ENCODE data around the gene PROCA1. TPM values are rescaled to one million over a fixed set of nuclear protein-coding genes. Genes with fewer than 3 reads are reported as not detected.

Gene PROCA1
- total RNA-seq, 4 donors from 2014 or later = 2.6 to 3.6 TPM; not detected in 2

DNA sequence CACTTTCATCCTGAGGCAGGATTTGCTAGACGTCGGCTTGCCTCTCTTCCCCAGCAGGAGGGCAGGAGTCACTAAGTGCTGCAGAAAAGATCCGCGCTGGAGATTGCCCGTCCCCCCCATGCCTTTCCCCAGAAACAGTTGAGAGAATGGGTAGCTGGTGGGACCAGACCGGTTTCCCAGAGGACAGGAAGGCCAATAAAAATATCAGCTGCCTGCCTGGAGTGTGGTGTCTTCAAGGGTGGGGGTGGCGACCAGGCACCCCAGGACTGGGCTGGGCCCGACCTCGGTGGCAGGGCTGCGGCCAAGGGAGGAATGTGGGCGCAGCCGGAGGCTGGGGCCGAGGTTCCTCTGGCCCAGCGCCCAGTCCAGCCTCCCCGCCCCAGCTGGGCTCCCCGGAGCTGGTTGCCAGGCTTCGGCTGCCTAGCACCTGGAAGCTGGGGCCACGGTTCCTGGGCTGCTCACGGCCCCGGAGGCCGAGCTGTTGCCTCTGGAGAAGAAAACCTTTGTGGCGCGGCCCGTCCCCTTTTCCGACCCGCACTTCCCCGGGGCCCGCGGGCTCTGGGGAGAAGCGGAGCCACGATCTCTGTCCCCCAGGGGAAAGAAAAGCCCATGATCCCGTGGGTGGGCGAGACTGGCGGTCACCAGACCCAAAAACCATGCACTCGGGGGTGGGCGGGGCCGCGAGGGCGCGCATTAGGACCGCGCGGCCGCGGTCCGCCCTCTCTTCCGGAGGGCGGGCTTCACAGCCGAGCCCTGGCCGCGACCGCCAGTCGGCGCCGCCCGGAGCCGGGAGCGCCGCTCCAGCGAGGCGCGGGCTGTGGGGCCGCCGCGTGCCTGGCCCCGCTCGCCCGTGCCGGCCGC is 31.8 kb upstream of the PROCA1 start, which contains the start of gene TRAF4:
Gene TRAF4, plus strand, starts transcription at position 769 of the 861 bp plus-strand sequence. CDS start 102 bp downstream, outside the sequence.
- peak; percentile 98 for TF ChIP-seq POLR2A (IDR thresholded peaks at IDR 0.05)
- TF ChIP-seq, protein P1, sequence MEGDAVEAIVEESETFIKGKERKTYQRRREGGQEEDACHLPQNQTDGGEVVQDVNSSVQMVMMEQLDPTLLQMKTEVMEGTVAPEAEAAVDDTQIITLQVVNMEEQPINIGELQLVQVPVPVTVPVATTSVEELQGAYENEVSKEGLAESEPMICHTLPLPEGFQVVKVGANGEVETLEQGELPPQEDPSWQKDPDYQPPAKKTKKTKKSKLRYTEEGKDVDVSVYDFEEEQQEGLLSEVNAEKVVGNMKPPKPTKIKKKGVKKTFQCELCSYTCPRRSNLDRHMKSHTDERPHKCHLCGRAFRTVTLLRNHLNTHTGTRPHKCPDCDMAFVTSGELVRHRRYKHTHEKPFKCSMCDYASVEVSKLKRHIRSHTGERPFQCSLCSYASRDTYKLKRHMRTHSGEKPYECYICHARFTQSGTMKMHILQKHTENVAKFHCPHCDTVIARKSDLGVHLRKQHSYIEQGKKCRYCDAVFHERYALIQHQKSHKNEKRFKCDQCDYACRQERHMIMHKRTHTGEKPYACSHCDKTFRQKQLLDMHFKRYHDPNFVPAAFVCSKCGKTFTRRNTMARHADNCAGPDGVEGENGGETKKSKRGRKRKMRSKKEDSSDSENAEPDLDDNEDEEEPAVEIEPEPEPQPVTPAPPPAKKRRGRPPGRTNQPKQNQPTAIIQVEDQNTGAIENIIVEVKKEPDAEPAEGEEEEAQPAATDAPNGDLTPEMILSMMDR (IDR thresholded peaks at IDR 0.05) = peak in 3 of 4 experiments; percentile 42 to 77 (median 67)
- DNase-seq = peak; percentile 67 to 76
- Histone ChIP-seq H3K4me3 (peak within 1 kb of the TSS; percentile 49 to 77), H3K27me3 (no peaks in the 10 kb centered on the region), H3K4me1 (peaks cover 0 to 11% of the 10 kb centered on the region in 2 donors), H3K27ac (peak within 1 kb of the TSS; percentile 86 to 91), H3K9me3 (no peaks in the 10 kb centered on the region), H3K36me3 (no peaks in the 10 kb centered on the region)
- intact Hi-C loops (cut with DNase I; ENCODE audit: low total_unique reads) = no loop called here

DNA sequence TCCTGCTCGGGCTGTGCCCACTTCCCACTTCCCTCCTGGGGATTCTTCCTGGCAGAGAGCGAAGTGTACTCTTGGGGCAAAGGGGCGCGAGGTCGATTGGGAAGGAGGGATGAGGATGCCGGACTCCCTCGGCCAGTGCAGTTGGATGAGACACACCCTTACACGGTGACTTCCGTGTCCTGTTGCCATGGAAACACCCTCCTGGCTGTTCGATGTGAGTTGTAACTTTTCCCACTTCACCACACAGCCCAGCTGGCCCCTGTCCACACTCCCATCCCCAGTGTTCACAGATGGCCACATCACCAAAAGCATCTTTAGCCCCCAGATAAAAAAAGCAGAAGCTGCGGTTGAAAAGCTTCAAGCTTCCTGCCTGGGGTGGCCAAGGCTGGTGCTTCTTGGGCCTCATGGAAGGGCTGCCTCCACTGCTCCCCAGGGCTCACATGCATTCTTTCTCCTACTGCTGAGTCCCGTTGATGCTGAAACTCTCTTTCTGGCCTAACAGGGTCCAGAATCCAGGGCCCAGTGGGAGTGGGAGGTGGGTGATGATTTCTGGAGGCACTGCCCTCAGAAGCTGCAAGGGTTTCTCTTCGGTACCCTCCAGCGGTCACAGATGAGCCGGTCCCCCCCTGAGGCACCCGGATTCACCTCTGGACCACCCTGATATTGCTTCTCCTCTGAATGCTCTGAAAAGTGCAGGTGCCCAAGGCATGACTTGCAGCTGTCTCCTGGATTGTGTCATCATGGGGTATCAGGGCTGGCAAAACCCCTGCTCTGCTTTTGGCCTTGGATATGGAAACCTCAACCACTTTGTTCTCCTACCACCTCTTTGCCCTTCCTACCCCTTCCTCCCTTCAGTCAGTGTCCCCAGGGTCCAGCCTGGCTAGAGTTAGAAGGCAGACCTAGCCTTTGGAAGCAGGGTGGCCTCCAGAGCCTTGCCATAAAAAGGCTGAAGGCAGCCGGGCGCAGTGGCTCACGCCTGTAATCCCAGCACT is 30.0 kb upstream of the PROCA1 start:
- H3K27me3 ChIP-seq = no peaks in the 10 kb centered on the region
- peaks cover 0 to 11% of the 10 kb centered on the region in 2 donors for H3K4me1 ChIP-seq
- no peaks in the 10 kb centered on the region for H3K36me3 ChIP-seq
- no peak overlapping the region for H3K4me3 ChIP-seq
- no peaks in the 10 kb centered on the region for H3K9me3 ChIP-seq
- no peak overlapping the region for H3K27ac ChIP-seq
- intact Hi-C loops (cut with DNase I; ENCODE audit: low total_unique reads) = no loop called here
- no peak for DNase-seq
- no peak for TF ChIP-seq POLR2A (IDR thresholded peaks at IDR 0.05)
- TF ChIP-seq, protein P1 (IDR thresholded peaks at IDR 0.05) = no peak

DNA sequence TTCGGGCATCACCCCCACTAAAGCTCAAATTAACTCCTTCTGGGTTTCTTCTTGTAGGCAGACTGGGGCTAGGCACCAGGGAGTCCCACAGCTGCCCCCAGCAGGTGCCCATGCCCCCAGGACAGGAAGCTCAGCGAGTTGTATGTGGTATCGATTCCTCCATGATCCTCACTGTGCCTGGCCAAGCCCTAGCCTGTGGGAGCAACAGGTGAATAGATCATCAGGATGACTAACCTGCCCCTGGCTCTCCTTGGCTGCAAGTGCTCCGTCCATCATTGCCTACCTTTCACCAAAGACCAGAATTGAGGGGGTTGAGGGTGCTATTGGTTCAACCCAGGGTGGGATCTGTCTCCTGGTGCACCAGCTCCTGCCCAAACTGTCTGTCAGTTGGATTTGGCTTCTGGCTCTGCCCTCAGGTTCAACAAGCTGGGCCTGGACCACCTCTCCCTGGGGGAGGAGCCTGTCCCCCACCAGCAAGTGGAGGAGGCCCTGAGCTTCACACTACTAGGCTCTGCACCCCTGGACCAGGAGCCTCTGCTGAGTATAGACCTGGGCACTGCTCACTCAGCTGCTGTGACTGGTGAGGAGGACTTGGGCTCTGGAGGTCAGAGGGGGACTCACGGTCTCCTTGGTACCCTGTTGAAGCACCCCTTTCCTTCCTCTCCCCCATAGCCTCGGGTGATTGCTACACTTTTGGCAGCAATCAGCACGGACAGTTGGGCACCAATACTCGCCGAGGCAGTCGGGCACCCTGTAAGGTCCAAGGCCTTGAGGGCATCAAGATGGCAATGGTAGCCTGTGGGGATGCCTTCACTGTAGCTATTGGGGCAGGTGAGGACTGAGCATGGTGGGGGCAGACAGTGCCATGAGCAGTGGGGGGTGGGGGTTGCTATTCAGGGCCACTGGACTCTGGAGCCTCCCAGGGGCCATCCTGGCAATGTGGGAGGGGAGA is 29.0 kb upstream of the PROCA1 start:
- Histone ChIP-seq H3K4me3 (no peak overlapping the region), H3K27me3 (no peaks in the 10 kb centered on the region), H3K36me3 (no peaks in the 10 kb centered on the region), H3K9me3 (no peaks in the 10 kb centered on the region), H3K4me1 (peaks cover 0 to 5% of the 10 kb centered on the region in 2 donors), H3K27ac (no peak overlapping the region)
- intact Hi-C loops (cut with DNase I; ENCODE audit: low total_unique reads) = no loop called here
- TF ChIP-seq, protein P1 (IDR thresholded peaks at IDR 0.05) = no peak
- TF ChIP-seq POLR2A (IDR thresholded peaks at IDR 0.05) = no peak
- no peak for DNase-seq

DNA sequence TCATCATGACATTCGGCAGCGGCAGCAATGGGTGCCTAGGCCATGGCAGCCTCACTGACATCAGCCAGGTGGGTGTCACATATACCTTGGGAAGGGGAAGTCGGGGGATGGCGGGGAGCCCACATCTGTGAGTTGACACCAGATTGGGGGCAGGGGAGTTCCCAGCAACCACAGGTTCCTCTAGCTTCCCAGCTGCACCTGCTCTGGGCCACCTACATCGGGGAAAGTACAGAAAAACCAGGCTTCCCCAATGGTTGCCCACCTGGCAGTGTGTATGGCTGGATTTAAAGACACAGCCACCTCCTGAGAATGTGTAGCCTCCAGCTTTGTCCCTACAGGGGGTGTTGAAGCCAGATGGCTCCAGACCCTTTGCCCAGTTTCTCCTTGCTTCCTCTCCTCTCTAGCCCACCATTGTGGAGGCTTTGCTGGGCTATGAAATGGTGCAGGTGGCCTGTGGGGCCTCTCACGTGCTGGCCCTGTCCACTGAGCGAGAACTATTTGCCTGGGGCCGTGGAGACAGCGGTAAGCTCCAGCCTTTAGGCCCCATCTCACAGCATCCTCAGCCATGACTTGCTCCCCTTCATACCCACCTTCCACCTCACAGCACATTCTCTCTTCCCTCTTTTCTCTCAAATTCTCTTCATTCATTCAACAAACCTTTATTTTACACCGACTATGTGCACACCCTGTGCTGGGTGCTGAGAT is 27.1 kb upstream of the PROCA1 start:
- Histone ChIP-seq H3K36me3 (no peaks in the 10 kb centered on the region), H3K9me3 (no peaks in the 10 kb centered on the region), H3K27me3 (no peaks in the 10 kb centered on the region), H3K4me3 (no peak overlapping the region), H3K27ac (no peak overlapping the region), H3K4me1 (no peaks in the 10 kb centered on the region)
- intact Hi-C loops (cut with DNase I; ENCODE audit: low total_unique reads) = no loop called here
- TF ChIP-seq, protein P1 (IDR thresholded peaks at IDR 0.05) = no peak
- no peak for TF ChIP-seq POLR2A (IDR thresholded peaks at IDR 0.05)
- DNase-seq = no peak
